SK-N-MC (cell line): Measurements from ENCODE around the gene BPI.

Experiments
- EZH2 ChIP-seq: fragments of 200-600 bp; sonication (generic); IDR thresholded peaks from one replicate; pipeline ENCODE4 v1.6.1; 2017; ENCODE audit warnings: antibody characterized with exemption
- FOXP2 ChIP-seq: optimal IDR thresholded peaks from 2 replicates; pipeline ENCODE3; 2011; ENCODE audit warnings: mild to moderate bottlenecking, moderate library complexity; ENCODE audit not compliant: insufficient read depth; ENCODE audit errors: extremely low read length, control extremely low read depth
- POLR2AphosphoS5 ChIP-seq: IDR thresholded peaks from 2 replicates; pipeline ENCODE4 v1.6.1; 2012; ENCODE audit warnings: mild to moderate bottlenecking, low read depth, low read length, borderline replicate concordance

- TF ChIP-seq POLR2AphosphoS5, result no peak
- no peak for TF ChIP-seq EZH2
- no peak for TF ChIP-seq FOXP2
Observed at GRCh38 chr20:38320221-38320620, 16.3 kb downstream of the BPI start.
